ENCODE data around the gene RPL6. TPM values are rescaled to one million over a fixed set of nuclear protein-coding genes. Genes with fewer than 3 reads are reported as not detected.

The RPL6 gene
- total and polyA plus RNA-seq, 2 experiments from 2014 or later, result 1,413 to 1,715 TPM

- TF ChIP-seq EZH2 (IDR thresholded peaks at IDR 0.05; ENCODE audit: low read depth, unreplicated experiment), result no peak
Measured at GRCh38 chr12:112458751-112459150, 49.3 kb upstream of the RPL6 start (continued).

DNA sequence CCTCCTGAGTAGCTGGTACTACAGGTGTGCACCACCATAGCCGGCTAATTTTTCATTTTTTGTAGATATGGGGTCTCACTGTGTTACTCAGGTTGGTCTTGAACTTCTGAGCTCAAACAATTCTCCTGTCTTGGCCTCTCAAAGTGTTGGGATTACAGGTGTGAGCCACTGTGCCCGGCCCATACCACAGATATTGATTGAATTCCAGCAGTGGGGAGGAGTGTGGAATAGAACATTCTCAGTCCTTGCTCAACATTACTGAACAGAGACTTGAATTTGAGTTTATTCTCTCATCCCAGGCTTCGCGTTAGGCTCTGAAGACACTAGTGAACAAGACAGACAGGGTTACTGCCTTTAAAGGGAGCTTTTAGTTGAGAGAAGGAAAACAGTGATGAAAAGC, 48.9 kb upstream of the RPL6 start:
- Mint-ChIP-seq H3K36me3 (ENCODE audit: low read depth) (peaks cover 51% of the 10 kb centered on the region), H3K27ac (no peak overlapping the region), H3K9me3 (no peaks in the 10 kb centered on the region), H3K4me1 (no peaks in the 10 kb centered on the region), H3K27me3 (ENCODE audit: insufficient read depth, low read depth, poor library complexity) (peaks cover 5% of the 10 kb centered on the region), H3K4me3 (no peak overlapping the region)
- no peak for DNase-seq (ENCODE audit: low spot score)
- H3K79me2 ChIP-seq (replicated peaks; ENCODE audit: insufficient read depth), result 0 out of 2 replicates have a peak, but pooled peaks cover 4% of the 10 kb centered on the region
- no peaks in the 10 kb centered on the region for H3K27me3 ChIP-seq (ENCODE audit: insufficient read depth)
- no peak for TF ChIP-seq CREB1 (CRISPR knock-in tag; IDR thresholded peaks at IDR 0.05; ENCODE audit: low read depth)
- TF ChIP-seq CTCF (conservative IDR thresholded peaks at IDR 0.05; ENCODE audit: low read depth in 2 of 2), result no peak
- TF ChIP-seq STAT1 (IDR thresholded peaks at IDR 0.05; ENCODE audit: unreplicated experiment), result no peak
- no peak for TF ChIP-seq EZH2 (IDR thresholded peaks at IDR 0.05; ENCODE audit: low read depth, unreplicated experiment)
- no peak for TF ChIP-seq ZNF331 (CRISPR knock-in tag; IDR thresholded peaks at IDR 0.05; ENCODE audit: low read depth)
- no peak for TF ChIP-seq NANOG (IDR thresholded peaks at IDR 0.05; ENCODE audit: borderline replicate concordance)
- TF ChIP-seq ZNF462 (CRISPR knock-in tag; IDR thresholded peaks at IDR 0.05), result no peak
- TF ChIP-seq EZH2phosphoT487 (IDR thresholded peaks at IDR 0.05; ENCODE audit: unreplicated experiment), result no peak
- TF ChIP-seq ETS1 (IDR thresholded peaks at IDR 0.05), result no peak
- TF ChIP-seq POLR2AphosphoS5 (IDR thresholded peaks at IDR 0.05; ENCODE audit: low read depth), result no peak
- TF ChIP-seq, protein P1, sequence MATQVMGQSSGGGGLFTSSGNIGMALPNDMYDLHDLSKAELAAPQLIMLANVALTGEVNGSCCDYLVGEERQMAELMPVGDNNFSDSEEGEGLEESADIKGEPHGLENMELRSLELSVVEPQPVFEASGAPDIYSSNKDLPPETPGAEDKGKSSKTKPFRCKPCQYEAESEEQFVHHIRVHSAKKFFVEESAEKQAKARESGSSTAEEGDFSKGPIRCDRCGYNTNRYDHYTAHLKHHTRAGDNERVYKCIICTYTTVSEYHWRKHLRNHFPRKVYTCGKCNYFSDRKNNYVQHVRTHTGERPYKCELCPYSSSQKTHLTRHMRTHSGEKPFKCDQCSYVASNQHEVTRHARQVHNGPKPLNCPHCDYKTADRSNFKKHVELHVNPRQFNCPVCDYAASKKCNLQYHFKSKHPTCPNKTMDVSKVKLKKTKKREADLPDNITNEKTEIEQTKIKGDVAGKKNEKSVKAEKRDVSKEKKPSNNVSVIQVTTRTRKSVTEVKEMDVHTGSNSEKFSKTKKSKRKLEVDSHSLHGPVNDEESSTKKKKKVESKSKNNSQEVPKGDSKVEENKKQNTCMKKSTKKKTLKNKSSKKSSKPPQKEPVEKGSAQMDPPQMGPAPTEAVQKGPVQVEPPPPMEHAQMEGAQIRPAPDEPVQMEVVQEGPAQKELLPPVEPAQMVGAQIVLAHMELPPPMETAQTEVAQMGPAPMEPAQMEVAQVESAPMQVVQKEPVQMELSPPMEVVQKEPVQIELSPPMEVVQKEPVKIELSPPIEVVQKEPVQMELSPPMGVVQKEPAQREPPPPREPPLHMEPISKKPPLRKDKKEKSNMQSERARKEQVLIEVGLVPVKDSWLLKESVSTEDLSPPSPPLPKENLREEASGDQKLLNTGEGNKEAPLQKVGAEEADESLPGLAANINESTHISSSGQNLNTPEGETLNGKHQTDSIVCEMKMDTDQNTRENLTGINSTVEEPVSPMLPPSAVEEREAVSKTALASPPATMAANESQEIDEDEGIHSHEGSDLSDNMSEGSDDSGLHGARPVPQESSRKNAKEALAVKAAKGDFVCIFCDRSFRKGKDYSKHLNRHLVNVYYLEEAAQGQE (IDR thresholded peaks at IDR 0.05; ENCODE audit: unreplicated experiment), result no peak
- TF ChIP-seq JUNB (IDR thresholded peaks at IDR 0.05; ENCODE audit: unreplicated experiment), result no peak
- no peak for TF ChIP-seq ZNF114 (CRISPR knock-in tag; IDR thresholded peaks at IDR 0.05)
- H3K9me2 ChIP-seq (ENCODE audit: insufficient read depth), result no peaks in the 10 kb centered on the region
- no peak overlapping the region for H3K4me2 ChIP-seq
- H3K4me1 ChIP-seq (ENCODE audit: insufficient read depth), result no peaks in the 10 kb centered on the region
- no peak overlapping the region for H2AFZ ChIP-seq
- peaks cover 40% of the 10 kb centered on the region for H3K36me3 ChIP-seq (ENCODE audit: insufficient read depth)
- H3K27ac ChIP-seq (ENCODE audit: low read depth), result peak overlapping the region; percentile 63; the same call in 1 of the 2 replicates
- H3K4me3 ChIP-seq, result no peak overlapping the region
- peaks cover 11% of the 10 kb centered on the region for H4K20me1 ChIP-seq (replicated peaks; ENCODE audit: insufficient read depth)
- H3F3A ChIP-seq (replicated peaks; ENCODE audit: low read depth), result 0 out of 2 replicates have a peak, but pooled peaks cover 3% of the 10 kb centered on the region
- no peak for ATAC-seq

All from GM23338 (cell line).